Neuronal stem cell (in vitro differentiated cells): Measurements from ENCODE around the gene PTGDR.

Experiments
- DNase-seq: peaks from one replicate; pipeline ENCODE4 v3.0.0-alpha.2; 2013; ENCODE audit warnings: low spot score
- H2AFZ ChIP-seq: one replicate; pipeline ENCODE4 v1.6.1; 2013; ENCODE audit warnings: mild to moderate bottlenecking, low read length, inconsistent platforms
- H2AK5ac ChIP-seq: 2 replicates; pipeline ENCODE4 v1.6.1; 2013; ENCODE audit warnings: low read depth, mild to moderate bottlenecking, inconsistent platforms, low read length, moderate library complexity, mixed read lengths
- H2BK120ac ChIP-seq: 2 replicates; pipeline ENCODE4 v1.6.1; 2013; ENCODE audit warnings: low read depth, mild to moderate bottlenecking, inconsistent platforms, low read length, moderate library complexity, mixed read lengths
- H2BK12ac ChIP-seq: one replicate; pipeline ENCODE4 v1.6.1; 2013; ENCODE audit warnings: low read length, inconsistent platforms
- H2BK15ac ChIP-seq: 2 replicates; pipeline ENCODE4 v1.6.1; 2013; ENCODE audit warnings: mild to moderate bottlenecking, low read length, inconsistent platforms, mixed read lengths
- H2BK5ac ChIP-seq: one replicate; pipeline ENCODE4 v1.6.1; 2013; ENCODE audit warnings: inconsistent platforms, mild to moderate bottlenecking, low read length, moderate library complexity
- H3K14ac ChIP-seq: one replicate; pipeline ENCODE4 v1.6.1; 2013; ENCODE audit warnings: low read length, inconsistent platforms
- H3K18ac ChIP-seq: 2 replicates; pipeline ENCODE4 v1.6.1; 2013; ENCODE audit warnings: low read length, inconsistent platforms
- H3K23ac ChIP-seq: 2 replicates; pipeline ENCODE4 v1.6.1; 2013; ENCODE audit warnings: low read depth, mild to moderate bottlenecking, mixed read lengths, low read length, inconsistent platforms; ENCODE audit not compliant: poor library complexity
- H3K27ac ChIP-seq: replicated peaks from 3 replicates; pipeline ENCODE4 v1.5.1; 2013; ENCODE audit warnings: low read length, inconsistent platforms
- H3K27me3 ChIP-seq, 3 experiments: 2 replicates each; pipeline ENCODE4 v1.6.1; 2013; ENCODE audit warnings: low read length in 3 of 3, mild to moderate bottlenecking in 2 of 3, inconsistent platforms in 1 of 3, low read depth in 1 of 3, mixed read lengths in 1 of 3, moderate library complexity in 1 of 3; ENCODE audit not compliant: control insufficient read depth in 3 of 3, insufficient read depth in 3 of 3
- H3K36me3 ChIP-seq, 2 donors: replicated peaks in 1 of 2; 2 replicates each; pipeline ENCODE4 v1.6.1; 2013; ENCODE audit warnings: low read length in 2 of 2; ENCODE audit not compliant: control insufficient read depth in 2 of 2, insufficient read depth in 2 of 2
- H3K4ac ChIP-seq: 2 replicates; pipeline ENCODE4 v1.6.1; 2013; ENCODE audit warnings: inconsistent platforms, mild to moderate bottlenecking, low read length, moderate library complexity
- H3K4me1 ChIP-seq, 2 donors: 1 replicate in 1 of 2; 2 replicates in 1 of 2; pipeline ENCODE4 v1.6.1; 2013; ENCODE audit warnings: low read length in 2 of 2, low read depth in 1 of 2; ENCODE audit not compliant: control insufficient read depth in 2 of 2, insufficient read depth in 1 of 2
- H3K4me2 ChIP-seq: one replicate; pipeline ENCODE4 v1.6.1; 2013; ENCODE audit warnings: mild to moderate bottlenecking, low read length, inconsistent platforms; ENCODE audit not compliant: insufficient read depth, poor library complexity, severe bottlenecking
- H3K4me3 ChIP-seq, 2 donors: 2 replicates each; pipeline ENCODE4 v1.5.1; 2013; ENCODE audit warnings: low read length in 2 of 2, mild to moderate bottlenecking in 2 of 2, inconsistent platforms in 1 of 2, moderate library complexity in 1 of 2
- H3K79me1 ChIP-seq: one replicate; pipeline ENCODE4 v1.6.1; 2013; ENCODE audit warnings: low read depth, mild to moderate bottlenecking, inconsistent platforms, low read length, moderate library complexity
- H3K9ac ChIP-seq: one replicate; pipeline ENCODE4 v1.6.1; 2013; ENCODE audit warnings: mild to moderate bottlenecking, low read depth, low read length, inconsistent platforms; ENCODE audit not compliant: poor library complexity
- H3K9me3 ChIP-seq, 2 donors: replicated peaks in 1 of 2; 2 replicates each; pipeline versions ENCODE3 to v1.6.1; 2013; ENCODE audit warnings: low read length in 2 of 2, mild to moderate bottlenecking in 2 of 2, inconsistent platforms in 1 of 2, low read depth in 1 of 2, mixed read lengths in 1 of 2, moderate library complexity in 1 of 2; ENCODE audit not compliant: control insufficient read depth in 2 of 2, insufficient read depth in 1 of 2
- H4K8ac ChIP-seq: one replicate; pipeline ENCODE4 v1.6.1; 2013; ENCODE audit warnings: low read depth, mild to moderate bottlenecking, inconsistent platforms, low read length, moderate library complexity
- H4K91ac ChIP-seq: one replicate; pipeline ENCODE4 v1.6.1; 2013; ENCODE audit warnings: low read length, low read depth, mild to moderate bottlenecking, inconsistent platforms; ENCODE audit not compliant: poor library complexity
- WGBS, 2 donors: extraction: QIAGEN DNeasy Blood & Tissue Kit; methylation state at CpG; one replicate each; pipeline ENCODE4 v1.1.7; 2013; ENCODE audit warnings: missing lambda C conversion rate in 2 of 2, mixed read lengths in 1 of 2; ENCODE audit not compliant: insufficient read length in 2 of 2, insufficient replicate concordance in 1 of 2; ENCODE audit errors: extremely low coverage in 2 of 2; 5-methylcytosine and 5-hydroxymethylcytosine counted together

The PTGDR gene

DNA sequence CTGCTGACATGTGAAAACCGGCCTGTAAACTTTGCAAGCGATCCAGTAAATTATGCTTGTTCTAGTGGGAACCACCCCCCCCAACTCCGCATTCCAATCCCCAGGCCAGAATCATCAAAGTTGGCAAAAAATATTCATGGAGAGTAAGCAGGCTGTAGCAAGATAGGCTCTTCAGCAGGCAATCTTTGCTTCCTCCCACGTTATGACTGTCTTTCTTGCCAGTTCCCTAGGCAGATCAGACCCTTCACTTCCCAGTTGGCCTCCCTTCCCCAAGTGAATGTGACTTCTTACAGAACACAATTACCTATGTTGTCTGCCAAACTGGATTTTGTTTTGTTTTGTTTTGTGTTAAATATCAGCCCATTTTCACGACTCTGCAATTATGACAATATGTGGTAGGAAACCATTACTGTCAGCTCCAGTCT, 45.4 kb downstream of the PTGDR start:
- no peak for DNase-seq
- Histone ChIP-seq H3K4me1 (peaks cover 7% of the 10 kb centered on the region in 2 donors), H2BK15ac (no peak overlapping the region), H3K9ac (no peak overlapping the region), H2BK120ac (no peak overlapping the region), H3K27me3 (peaks cover 9 to 92% (median 45%) of the 10 kb centered on the region in 3 experiments), H3K36me3 (no peaks in the 10 kb centered on the region), H3K23ac (no peak overlapping the region), H4K8ac (no peak overlapping the region), H2AK5ac (no peak overlapping the region), H3K27ac (no peak overlapping the region), H3K18ac (no peak overlapping the region), H3K14ac (no peak overlapping the region), H3K4ac (no peak overlapping the region), H3K9me3 (peaks cover 0 to 6% of the 10 kb centered on the region in 2 donors), H2BK12ac (no peak overlapping the region), H2BK5ac (no peak overlapping the region), H3K4me3 (no peak overlapping the region), H3K79me1 (no peaks in the 10 kb centered on the region), H2AFZ (no peak overlapping the region), H3K4me2 (no peak overlapping the region), H4K91ac (no peak overlapping the region)
- no CpG with 5 or more reads among the region's 5 CpGs for WGBS, 2 donors

DNA sequence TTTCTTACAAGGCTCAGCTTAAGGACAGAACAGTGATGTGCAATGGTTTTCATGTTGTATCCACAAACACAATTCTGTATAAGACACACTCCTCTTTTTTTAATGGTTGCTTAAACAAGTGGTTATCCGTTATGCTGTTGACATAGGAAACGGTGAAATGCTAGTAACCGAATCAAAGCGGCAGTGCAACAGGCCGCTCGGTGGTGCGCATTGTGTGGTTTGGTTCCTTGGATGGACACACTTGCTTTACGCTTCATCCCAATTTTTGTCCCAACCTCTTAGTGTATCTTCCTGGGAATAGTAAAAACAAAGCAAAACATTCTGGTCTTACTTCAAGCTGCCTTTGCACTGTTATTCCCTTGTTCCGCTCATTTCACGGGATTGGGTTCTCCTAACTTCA, 46.0 kb downstream of the PTGDR start:
- Histone ChIP-seq H3K36me3 (no peaks in the 10 kb centered on the region), H3K4me1 (peaks cover 7% of the 10 kb centered on the region in 2 donors), H3K14ac (no peak overlapping the region), H4K91ac (no peak overlapping the region), H3K27ac (no peak overlapping the region), H2BK15ac (no peak overlapping the region), H3K23ac (no peak overlapping the region), H3K4me3 (peak overlapping the region; percentile 33 to 79), H4K8ac (no peak overlapping the region), H3K9me3 (peaks cover 0 to 6% of the 10 kb centered on the region in 2 donors), H3K18ac (no peak overlapping the region), H3K27me3 (peaks cover 9 to 91% (median 45%) of the 10 kb centered on the region in 3 experiments), H2AFZ (peak overlapping the region; percentile 92), H2BK5ac (no peak overlapping the region), H3K4me2 (peak overlapping the region; percentile 91), H2BK120ac (no peak overlapping the region), H3K4ac (no peak overlapping the region), H3K9ac (peak overlapping the region; percentile 82), H2BK12ac (no peak overlapping the region), H2AK5ac (no peak overlapping the region), H3K79me1 (no peaks in the 10 kb centered on the region)
- WGBS, 2 donors: no CpG with 5 or more reads among the region's 10 CpGs
- no peak for DNase-seq

DNA sequence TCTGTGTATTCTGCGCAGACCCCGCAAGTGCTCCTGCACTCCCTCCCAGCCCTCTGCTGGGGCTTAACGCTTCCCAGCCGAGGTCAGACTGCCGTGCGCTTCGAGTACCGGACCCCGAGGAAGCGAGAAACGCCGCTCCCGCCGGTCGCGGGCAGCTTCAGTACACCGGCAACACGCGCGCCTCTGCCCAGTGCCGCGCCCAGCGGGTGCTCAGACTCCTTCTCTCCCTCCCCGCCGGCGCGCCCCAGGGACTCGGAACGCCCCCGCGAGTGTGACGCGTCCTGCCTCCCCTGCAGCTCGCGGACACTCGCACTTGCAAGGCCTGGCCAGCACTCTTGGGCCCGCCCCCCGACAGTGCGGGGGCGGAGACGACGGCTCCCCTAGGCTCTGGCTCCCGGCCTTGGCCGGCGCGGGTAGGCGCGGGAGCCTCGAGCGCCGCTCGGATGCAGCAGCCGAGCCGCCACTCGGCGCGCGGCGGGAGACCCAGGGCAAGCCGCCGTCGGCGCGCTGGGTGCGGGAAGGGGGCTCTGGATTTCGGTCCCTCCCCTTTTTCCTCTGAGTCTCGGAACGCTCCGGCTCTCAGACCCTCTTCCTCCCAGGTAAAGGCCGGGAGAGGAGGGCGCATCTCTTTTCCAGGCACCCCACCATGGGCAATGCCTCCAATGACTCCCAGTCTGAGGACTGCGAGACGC, 46.6 kb downstream of the PTGDR start, which contains the start of gene PTGER2:
PTGER2 (plus strand) TSS at position 410 of the 692 bp plus-strand sequence; CDS start at position 647, 237 bp downstream.
- Histone ChIP-seq H2BK120ac (no peak within 1 kb of the TSS), H3K4me2 (peak within 1 kb of the TSS; percentile 91), H3K4me3 (peak within 1 kb of the TSS; percentile 33 to 79), H3K9ac (peak within 1 kb of the TSS; percentile 82), H3K23ac (peak within 1 kb of the TSS; percentile 86), H4K8ac (no peak within 1 kb of the TSS), H4K91ac (no peak within 1 kb of the TSS), H2BK5ac (peak within 1 kb of the TSS; percentile 48), H3K4me1 (peaks cover 7% of the 10 kb centered on the region in 2 donors), H3K9me3 (peaks cover 0 to 6% of the 10 kb centered on the region in 2 donors), H3K27me3 (peaks cover 9 to 93% (median 45%) of the 10 kb centered on the region in 3 experiments), H2AFZ (peak within 1 kb of the TSS; percentile 92), H3K14ac (peak within 1 kb of the TSS; percentile 77), H2BK15ac (no peak within 1 kb of the TSS), H3K27ac (no peak within 1 kb of the TSS), H3K18ac (peak within 1 kb of the TSS; percentile 84), H3K4ac (no peak within 1 kb of the TSS), H3K36me3 (no peaks in the 10 kb centered on the region), H2AK5ac (no peak within 1 kb of the TSS), H3K79me1 (no peaks in the 10 kb centered on the region), H2BK12ac (no peak within 1 kb of the TSS)
- no CpG with 5 or more reads among the region's 73 CpGs for WGBS, 2 donors
- DNase-seq: peak; percentile 59

DNA sequence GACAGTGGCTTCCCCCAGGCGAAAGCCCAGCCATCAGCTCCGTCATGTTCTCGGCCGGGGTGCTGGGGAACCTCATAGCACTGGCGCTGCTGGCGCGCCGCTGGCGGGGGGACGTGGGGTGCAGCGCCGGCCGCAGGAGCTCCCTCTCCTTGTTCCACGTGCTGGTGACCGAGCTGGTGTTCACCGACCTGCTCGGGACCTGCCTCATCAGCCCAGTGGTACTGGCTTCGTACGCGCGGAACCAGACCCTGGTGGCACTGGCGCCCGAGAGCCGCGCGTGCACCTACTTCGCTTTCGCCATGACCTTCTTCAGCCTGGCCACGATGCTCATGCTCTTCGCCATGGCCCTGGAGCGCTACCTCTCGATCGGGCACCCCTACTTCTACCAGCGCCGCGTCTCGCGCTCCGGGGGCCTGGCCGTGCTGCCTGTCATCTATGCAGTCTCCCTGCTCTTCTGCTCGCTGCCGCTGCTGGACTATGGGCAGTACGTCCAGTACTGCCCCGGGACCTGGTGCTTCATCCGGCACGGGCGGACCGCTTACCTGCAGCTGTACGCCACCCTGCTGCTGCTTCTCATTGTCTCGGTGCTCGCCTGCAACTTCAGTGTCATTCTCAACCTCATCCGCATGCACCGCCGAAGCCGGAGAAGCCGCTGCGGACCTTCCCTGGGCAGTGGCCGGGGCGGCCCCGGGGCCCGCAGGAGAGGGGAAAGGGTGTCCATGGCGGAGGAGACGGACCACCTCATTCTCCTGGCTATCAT, 47.3 kb downstream of the PTGDR start:
- Histone ChIP-seq H3K36me3 (no peaks in the 10 kb centered on the region), H2BK15ac (no peak overlapping the region), H4K91ac (no peak overlapping the region), H3K27ac (no peak overlapping the region), H3K4me2 (peak overlapping the region; percentile 91), H2AFZ (peak overlapping the region; percentile 92), H4K8ac (no peak overlapping the region), H3K27me3 (peaks cover 9 to 92% (median 45%) of the 10 kb centered on the region in 3 experiments), H3K4me1 (peaks cover 7% of the 10 kb centered on the region in 2 donors), H2BK120ac (no peak overlapping the region), H3K18ac (peak overlapping the region; percentile 84), H2BK5ac (peak overlapping the region; percentile 48), H3K4me3 (peak overlapping the region; percentile 33 to 79), H2BK12ac (no peak overlapping the region), H3K79me1 (no peaks in the 10 kb centered on the region), H3K9me3 (peaks cover 0 to 6% of the 10 kb centered on the region in 2 donors), H3K4ac (no peak overlapping the region), H2AK5ac (no peak overlapping the region), H3K14ac (peak overlapping the region; percentile 71), H3K23ac (peak overlapping the region; percentile 86), H3K9ac (peak overlapping the region; percentile 82)
- no CpG with 5 or more reads among the region's 63 CpGs for WGBS, 2 donors
- DNase-seq: no peak
